ENCODE measurements around the gene B3GALNT2.
"Not testable (repeated sequence)": the region's sequence is repeated elsewhere in the genome, so short reads cannot be mapped to it uniquely, and the experiment has no call there.

Gene B3GALNT2

GRCh38 chr1:235473806-235474205 is 30.4 kb downstream of the B3GALNT2 start:
- DNase-seq (ENCODE audit: extremely low spot score), result no peak
- ChIA-PET CTCF (no interaction called here), POLR2A (no interaction called here)
- no peak for TF ChIP-seq ARNT (IDR thresholded peaks at IDR 0.05)
- TF ChIP-seq L3MBTL2 (conservative IDR thresholded peaks at IDR 0.05), result no peak
- no peak for TF ChIP-seq ZNF384 (IDR thresholded peaks at IDR 0.05)
- no peak for TF ChIP-seq HDGF (IDR thresholded peaks at IDR 0.05; ENCODE audit: borderline replicate concordance)
- no peak for TF ChIP-seq SUZ12 (IDR thresholded peaks at IDR 0.05)
- TF ChIP-seq FOXM1 (IDR thresholded peaks at IDR 0.05; ENCODE audit: borderline replicate concordance), result no peak
- no peak for TF ChIP-seq ELF4 (IDR thresholded peaks at IDR 0.05)
- no peak for TF ChIP-seq CTBP1 (IDR thresholded peaks at IDR 0.05; ENCODE audit: borderline replicate concordance)
- TF ChIP-seq FOXA1 (IDR thresholded peaks at IDR 0.05), result no peak
- TF ChIP-seq NFRKB (IDR thresholded peaks at IDR 0.05), result no peak
- no peak for TF ChIP-seq SP1 (IDR thresholded peaks at IDR 0.05)
- no peak for TF ChIP-seq TARDBP (IDR thresholded peaks at IDR 0.05)
- no peak for TF ChIP-seq LEF1 (IDR thresholded peaks at IDR 0.05; ENCODE audit: borderline replicate concordance)
- no peak for TF ChIP-seq PKNOX1 (IDR thresholded peaks at IDR 0.05)
- TF ChIP-seq BHLHE40 (IDR thresholded peaks at IDR 0.05; ENCODE audit: borderline replicate concordance), result no peak
- no peak for TF ChIP-seq FOXK2 (IDR thresholded peaks at IDR 0.05)

GRCh38 chr1:235470741-235471439 is 33.4 kb downstream of the B3GALNT2 start:
- no peak for TF ChIP-seq FOXM1 (IDR thresholded peaks at IDR 0.05; ENCODE audit: borderline replicate concordance)
- no peak for TF ChIP-seq SP1 (IDR thresholded peaks at IDR 0.05)
- no peak for TF ChIP-seq PKNOX1 (IDR thresholded peaks at IDR 0.05)
- TF ChIP-seq NFRKB (IDR thresholded peaks at IDR 0.05), result no peak
- TF ChIP-seq L3MBTL2 (conservative IDR thresholded peaks at IDR 0.05), result no peak
- TF ChIP-seq LEF1 (IDR thresholded peaks at IDR 0.05; ENCODE audit: borderline replicate concordance), result no peak
- no peak for TF ChIP-seq ZNF384 (IDR thresholded peaks at IDR 0.05)
- TF ChIP-seq ELF4 (IDR thresholded peaks at IDR 0.05), result no peak
- TF ChIP-seq FOXA1 (IDR thresholded peaks at IDR 0.05), result no peak
- TF ChIP-seq HDGF (IDR thresholded peaks at IDR 0.05; ENCODE audit: borderline replicate concordance), result no peak
- no peak for TF ChIP-seq CTBP1 (IDR thresholded peaks at IDR 0.05; ENCODE audit: borderline replicate concordance)
- no peak for TF ChIP-seq FOXK2 (IDR thresholded peaks at IDR 0.05)
- TF ChIP-seq TARDBP (IDR thresholded peaks at IDR 0.05), result no peak
- TF ChIP-seq SUZ12 (IDR thresholded peaks at IDR 0.05), result no peak
- no peak for TF ChIP-seq BHLHE40 (IDR thresholded peaks at IDR 0.05; ENCODE audit: borderline replicate concordance)
- no peak for TF ChIP-seq ARNT (IDR thresholded peaks at IDR 0.05)
- ChIA-PET CTCF (interaction anchor here (0.7 kb wide), 1 partner anchor 32 kb away, joined by 5 read pairs; no protein-coding TSS in a partner anchor), POLR2A (interaction anchor here (1.5 kb wide), 1 partner anchor 33 kb away, joined by 5 read pairs; the partner anchor contains the start of gene B3GALNT2)
- no peak for DNase-seq (ENCODE audit: extremely low spot score)

- POLR2A ChIA-PET; CTCF ChIA-PET; DNase-seq (ENCODE audit: extremely low spot score): not testable (repeated sequence)
Observed at GRCh38 chr1:235469897-235470296, 34.4 kb downstream of the B3GALNT2 start.

GRCh38 chr1:235468970-235469369 is 35.3 kb downstream of the B3GALNT2 start:
- ChIA-PET POLR2A (no interaction called here), CTCF (no interaction called here)
- TF ChIP-seq L3MBTL2 (conservative IDR thresholded peaks at IDR 0.05) (no peak), PKNOX1 (IDR thresholded peaks at IDR 0.05) (no peak), FOXA1 (IDR thresholded peaks at IDR 0.05) (no peak), FOXK2 (IDR thresholded peaks at IDR 0.05) (no peak), ARNT (IDR thresholded peaks at IDR 0.05) (no peak), FOXM1 (IDR thresholded peaks at IDR 0.05; ENCODE audit: borderline replicate concordance) (no peak), LEF1 (IDR thresholded peaks at IDR 0.05; ENCODE audit: borderline replicate concordance) (no peak), TARDBP (IDR thresholded peaks at IDR 0.05) (no peak), CTBP1 (IDR thresholded peaks at IDR 0.05; ENCODE audit: borderline replicate concordance) (no peak), SUZ12 (IDR thresholded peaks at IDR 0.05) (no peak), NFRKB (IDR thresholded peaks at IDR 0.05) (no peak)
- DNase-seq (ENCODE audit: extremely low spot score), result no peak

- no peak for DNase-seq (ENCODE audit: extremely low spot score)
- ChIA-PET POLR2A (no interaction called here), CTCF (no interaction called here)
- TF ChIP-seq ELF4 (IDR thresholded peaks at IDR 0.05), result no peak
- no peak for TF ChIP-seq PKNOX1 (IDR thresholded peaks at IDR 0.05)
- TF ChIP-seq NFRKB (IDR thresholded peaks at IDR 0.05), result no peak
- no peak for TF ChIP-seq TARDBP (IDR thresholded peaks at IDR 0.05)
- no peak for TF ChIP-seq BHLHE40 (IDR thresholded peaks at IDR 0.05; ENCODE audit: borderline replicate concordance)
- 0 out of 2 replicates have a peak, but pooled peaks have one; percentile 5 for TF ChIP-seq ZNF384 (IDR thresholded peaks at IDR 0.05)
Observed at GRCh38 chr1:235468004-235468403, 36.2 kb downstream of the B3GALNT2 start.

- DNase-seq (ENCODE audit: extremely low spot score), result no peak
- POLR2A ChIA-PET, result no interaction called here
- CTCF ChIA-PET, result no interaction called here
- TF ChIP-seq ZNF384 (IDR thresholded peaks at IDR 0.05), result no peak
Observed at GRCh38 chr1:235465066-235465465, 39.2 kb downstream of the B3GALNT2 start.

- POLR2A ChIA-PET; CTCF ChIA-PET; DNase-seq (ENCODE audit: extremely low spot score): not testable (repeated sequence)
Observed at GRCh38 chr1:235462832-235463231, 41.4 kb downstream of the B3GALNT2 start.

Measured in HEK293T (cell line).